Measurements from ENCODE around the gene DENND4A.
"Not testable (repeated sequence)": the region's sequence is repeated elsewhere in the genome, so short reads cannot be mapped to it uniquely, and the experiment has no call there.

The DENND4A gene

GRCh38 chr15:65634356-65634755 is 157.7 kb downstream of the DENND4A start:
- no peak for DNase-seq (ENCODE audit: low read depth, low spot score)

GRCh38 chr15:65633752-65634151 is 158.3 kb downstream of the DENND4A start:
- no peak for DNase-seq (ENCODE audit: low read depth, low spot score)

- DNase-seq (ENCODE audit: low read depth, low spot score): no peak
These were observed 159.2 kb downstream of the DENND4A start for GRCh38 chr15:65632780-65633375.

- DNase-seq (ENCODE audit: low read depth, low spot score): no peak
These were observed 160.6 kb downstream of the DENND4A start for GRCh38 chr15:65631503-65631902.

GRCh38 chr15:65630760-65631159 is 161.3 kb downstream of the DENND4A start:
- DNase-seq (ENCODE audit: low read depth, low spot score): no peak

- DNase-seq (ENCODE audit: low read depth, low spot score): no peak
These were observed 162.5 kb downstream of the DENND4A start for GRCh38 chr15:65629548-65629947.

GRCh38 chr15:65626856-65627255 is 165.2 kb downstream of the DENND4A start:
- DNase-seq (ENCODE audit: low read depth, low spot score): no peak

- DNase-seq (ENCODE audit: low read depth, low spot score): no peak
These were observed 169.0 kb downstream of the DENND4A start for GRCh38 chr15:65623103-65623502.

- DNase-seq (ENCODE audit: low read depth, low spot score): no peak
These were observed 170.5 kb downstream of the DENND4A start, which contains the start of gene SLC24A1 for GRCh38 chr15:65621638-65622037. TSS of gene SLC24A1 (plus strand) at chr15:65621938. CDS start at chr15:65624081, 2,143 bp downstream.

- DNase-seq (ENCODE audit: low read depth, low spot score): no peak
These were observed 171.3 kb downstream of the DENND4A start for GRCh38 chr15:65620833-65621232.

- DNase-seq (ENCODE audit: low read depth, low spot score): no peak
These were observed 172.3 kb downstream of the DENND4A start for GRCh38 chr15:65619626-65620290.

- DNase-seq (ENCODE audit: low read depth, low spot score): no peak
These were observed 173.5 kb downstream of the DENND4A start for GRCh38 chr15:65618560-65619109.

- DNase-seq (ENCODE audit: low read depth, low spot score): not testable (repeated sequence)
These were observed 176.2 kb downstream of the DENND4A start for GRCh38 chr15:65615887-65616286.

- DNase-seq (ENCODE audit: low read depth, low spot score): no peak
These were observed 178.9 kb downstream of the DENND4A start for GRCh38 chr15:65612949-65613744.

- DNase-seq (ENCODE audit: low read depth, low spot score): no peak
These were observed 179.5 kb downstream of the DENND4A start for GRCh38 chr15:65612616-65612946.

- no peak for DNase-seq (ENCODE audit: low read depth, low spot score)
These were observed 180.0 kb downstream of the DENND4A start for GRCh38 chr15:65611888-65612615.

GRCh38 chr15:65610871-65611718 is 181.0 kb downstream of the DENND4A start, which contains the start of gene INTS14:
TSS of gene INTS14 (minus strand) at chr15:65611131. CDS start at chr15:65607380, 3,751 bp downstream.
- DNase-seq (ENCODE audit: low read depth, low spot score): peak; percentile 93
